Upper lobe of left lung (tissue), 4 donors: ENCODE results near the gene ARID1B.

ENCODE experiments used
- CTCF ChIP-seq, 6 experiments: fragments of 450-650 bp in 4 of 6; fragments of 200-600 bp in 2 of 6; sonication (generic) in 2 of 6; IDR thresholded peaks; one replicate each; pipeline ENCODE4 v1.5.1; 2016 to 2019; ENCODE audit warnings: antibody characterized with exemption in 6 of 6
- EP300 ChIP-seq, 4 donors: sonication (generic); formaldehyde crosslinking; IDR thresholded peaks; one replicate each; pipeline ENCODE4 v1.5.1; 2017; ENCODE audit warnings: antibody characterized with exemption in 4 of 4, control low read depth in 2 of 4
- POLR2A ChIP-seq, 4 donors: fragments of 450-650 bp; IDR thresholded peaks; one replicate each; pipeline ENCODE4 v1.5.1; 2016 to 2017; ENCODE audit warnings: antibody characterized with exemption in 4 of 4, mild to moderate bottlenecking in 2 of 4
- POLR2AphosphoS5 ChIP-seq, 2 donors: sonication (generic); formaldehyde crosslinking; IDR thresholded peaks; one replicate each; pipeline ENCODE4 v1.5.1; 2017; ENCODE audit warnings: antibody characterized with exemption in 2 of 2

DNA sequence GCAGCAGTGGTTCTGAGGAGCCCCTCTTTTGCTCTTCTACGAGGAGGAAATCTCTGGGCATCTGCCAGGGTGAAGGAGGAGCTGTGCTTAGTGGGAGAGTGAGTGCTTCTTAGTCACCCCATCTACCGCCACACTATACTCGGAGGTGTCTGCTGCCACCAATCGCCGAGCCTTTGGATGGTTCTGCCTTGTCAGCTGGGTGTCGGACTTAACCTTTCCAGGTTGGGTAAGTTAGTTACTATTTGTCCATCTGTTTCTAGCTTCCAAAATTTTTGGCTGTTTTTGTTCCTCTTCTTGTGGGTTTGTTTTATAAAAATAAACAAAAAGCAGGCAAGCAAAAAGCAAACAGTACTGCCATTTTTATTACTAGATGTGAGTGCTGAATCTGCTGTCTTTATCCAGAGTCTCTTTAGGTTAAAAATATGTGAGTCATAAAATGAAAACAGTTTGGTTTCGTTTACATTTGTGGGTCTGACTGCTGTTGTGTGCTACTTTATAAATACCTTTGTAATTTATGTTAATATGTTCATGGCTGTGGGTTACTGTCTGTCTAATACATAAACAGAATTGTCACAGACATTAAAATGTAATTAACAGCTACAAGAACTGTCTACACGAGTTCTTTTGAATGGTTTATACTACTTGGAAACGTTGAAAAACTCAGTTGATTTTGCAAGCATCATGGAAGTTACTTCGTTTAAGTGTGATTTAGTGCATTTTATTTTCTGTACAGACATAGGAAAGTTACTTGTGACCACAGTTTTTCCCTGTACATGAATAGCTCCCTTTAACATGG is 89.2 kb downstream of the ARID1B start:
- TF ChIP-seq EP300 (IDR thresholded peaks at IDR 0.05), result no peak
- TF ChIP-seq CTCF (IDR thresholded peaks at IDR 0.05), result no peak
- TF ChIP-seq POLR2A (IDR thresholded peaks at IDR 0.05), result no peak
- TF ChIP-seq POLR2AphosphoS5 (IDR thresholded peaks at IDR 0.05), result no peak
